ENCODE results near the gene SGK1.

DNA sequence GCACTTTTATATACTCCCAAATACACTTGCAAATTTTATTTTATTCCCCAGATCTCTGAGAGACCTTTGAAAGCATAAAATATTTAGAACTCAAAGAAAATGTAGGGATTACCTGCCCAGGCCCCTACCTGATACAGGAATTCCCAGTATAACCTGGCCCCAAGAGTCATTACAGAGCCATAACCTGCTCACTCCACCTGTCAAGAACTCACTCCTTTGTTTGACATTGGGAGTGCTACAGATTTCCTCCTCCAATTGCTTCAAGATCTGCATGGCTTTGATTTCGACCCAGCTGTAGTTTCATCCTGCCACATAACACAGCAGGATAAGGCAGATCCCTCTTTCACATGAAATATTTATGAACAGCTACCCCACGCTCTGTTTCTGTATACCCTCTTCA lies 169.3 kb downstream of the SGK1 start:
- TF ChIP-seq, protein P1, sequence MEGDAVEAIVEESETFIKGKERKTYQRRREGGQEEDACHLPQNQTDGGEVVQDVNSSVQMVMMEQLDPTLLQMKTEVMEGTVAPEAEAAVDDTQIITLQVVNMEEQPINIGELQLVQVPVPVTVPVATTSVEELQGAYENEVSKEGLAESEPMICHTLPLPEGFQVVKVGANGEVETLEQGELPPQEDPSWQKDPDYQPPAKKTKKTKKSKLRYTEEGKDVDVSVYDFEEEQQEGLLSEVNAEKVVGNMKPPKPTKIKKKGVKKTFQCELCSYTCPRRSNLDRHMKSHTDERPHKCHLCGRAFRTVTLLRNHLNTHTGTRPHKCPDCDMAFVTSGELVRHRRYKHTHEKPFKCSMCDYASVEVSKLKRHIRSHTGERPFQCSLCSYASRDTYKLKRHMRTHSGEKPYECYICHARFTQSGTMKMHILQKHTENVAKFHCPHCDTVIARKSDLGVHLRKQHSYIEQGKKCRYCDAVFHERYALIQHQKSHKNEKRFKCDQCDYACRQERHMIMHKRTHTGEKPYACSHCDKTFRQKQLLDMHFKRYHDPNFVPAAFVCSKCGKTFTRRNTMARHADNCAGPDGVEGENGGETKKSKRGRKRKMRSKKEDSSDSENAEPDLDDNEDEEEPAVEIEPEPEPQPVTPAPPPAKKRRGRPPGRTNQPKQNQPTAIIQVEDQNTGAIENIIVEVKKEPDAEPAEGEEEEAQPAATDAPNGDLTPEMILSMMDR (IDR thresholded peaks at IDR 0.05) = no peak
- TF ChIP-seq EZH2 (IDR thresholded peaks at IDR 0.05) = no peak
